Hepatic stellate cell (primary cell): Measurements from ENCODE around the gene RPS4Y2.

Experiments used
- DNase-seq: peaks from one replicate; pipeline ENCODE4 v3.0.0; 2011; ENCODE audit warnings: low spot score

The RPS4Y2 gene

GRCh38 chrY:20755808-20756207 lies at the start of gene RPS4Y2:
Gene RPS4Y2 (plus strand): TSS chrY:20756108. CDS start chrY:20756164, 56 bp downstream.
- DNase-seq: no peak

DNA sequence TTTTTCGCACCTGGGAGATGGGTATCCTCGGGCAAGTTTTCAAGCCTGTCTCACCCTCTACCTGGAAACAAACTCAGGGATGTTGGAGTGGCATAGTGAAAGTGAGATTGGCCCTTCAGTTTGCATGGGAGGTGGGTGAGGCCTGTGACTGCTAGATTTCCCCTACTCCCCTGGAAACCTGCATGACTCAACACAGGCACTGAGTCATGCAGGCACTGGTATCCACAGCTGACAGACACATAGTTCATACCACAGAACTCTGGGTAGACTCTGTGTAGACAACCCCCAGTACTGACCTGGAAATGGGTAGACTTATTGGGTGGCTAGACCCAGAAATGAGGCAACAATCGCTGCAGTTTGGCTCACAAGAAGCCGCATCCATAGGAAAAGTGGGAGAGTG lies 41.5 kb upstream of the RPS4Y2 start:
- DNase-seq: no peak

DNA sequence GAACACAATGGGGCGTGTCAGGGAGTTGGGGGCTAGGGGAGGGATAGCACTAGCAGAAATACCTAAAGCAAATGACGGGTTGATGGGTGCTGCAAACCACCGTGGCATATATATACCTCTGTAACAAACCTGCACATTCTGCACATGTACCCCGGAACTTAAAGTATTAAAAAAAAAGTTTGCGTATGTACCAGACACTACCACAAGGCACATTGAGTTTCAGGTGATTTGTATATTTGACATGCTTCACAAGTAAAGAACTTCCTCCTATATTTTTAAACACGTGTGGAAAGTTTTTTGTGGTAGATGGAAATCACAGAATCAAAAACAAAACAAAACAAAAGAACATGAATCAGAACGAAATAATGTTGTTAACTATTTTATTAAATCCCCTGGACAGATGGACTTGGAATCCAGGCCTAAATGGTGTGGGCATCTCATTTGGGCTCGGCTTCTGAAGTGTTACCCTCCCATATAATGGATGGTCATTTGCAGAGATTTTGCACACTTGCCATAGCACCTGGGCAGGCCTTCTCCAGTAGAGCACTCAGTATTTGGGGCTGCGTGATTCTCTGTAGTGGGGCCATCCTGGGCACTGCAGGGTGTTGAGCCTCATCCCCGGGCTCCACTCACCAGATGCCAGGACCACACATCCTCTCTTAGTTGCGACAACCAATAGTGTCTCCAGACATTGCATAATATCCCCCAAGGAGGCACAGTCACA lies 29.6 kb upstream of the RPS4Y2 start:
- DNase-seq: no peak

DNA sequence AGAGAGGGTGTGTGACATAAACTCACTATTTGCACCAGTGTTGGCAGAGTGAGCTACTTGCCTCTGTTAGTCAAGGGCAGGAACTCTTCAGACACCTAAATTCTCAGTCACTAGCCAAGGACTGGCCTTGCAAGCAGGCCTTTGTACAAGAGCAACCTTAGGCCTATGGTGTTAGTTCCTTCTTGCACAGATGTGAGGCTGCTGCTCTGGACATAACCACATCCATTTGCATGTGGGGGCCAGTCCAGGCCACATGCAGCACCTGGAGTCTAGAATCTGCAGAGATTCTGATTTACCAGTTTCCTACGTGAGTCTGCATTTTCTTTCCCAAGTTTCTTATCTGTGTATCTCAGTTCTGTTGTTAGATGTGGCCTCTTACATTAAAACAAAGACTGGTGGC lies 20.7 kb upstream of the RPS4Y2 start:
- DNase-seq: no peak

DNA sequence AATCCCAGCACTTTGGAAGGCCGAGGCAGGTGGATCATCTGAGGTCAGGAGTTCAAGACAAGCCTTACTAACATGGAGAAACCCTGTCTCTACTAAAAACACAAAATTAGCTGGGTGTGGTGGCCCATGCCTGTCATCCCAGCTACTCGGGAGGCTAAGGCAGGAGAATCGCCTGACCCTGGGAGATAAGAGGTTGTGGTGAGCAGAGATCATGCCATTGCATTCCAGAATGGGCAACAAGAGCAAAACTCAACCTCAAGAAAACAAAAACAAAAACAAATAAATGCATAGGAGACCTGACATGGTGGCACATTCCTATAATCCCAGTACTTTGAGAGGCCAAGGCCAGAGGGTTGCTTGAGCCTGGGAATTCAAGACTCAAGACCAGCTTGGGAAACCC lies 16.1 kb upstream of the RPS4Y2 start:
- DNase-seq: no peak

DNA sequence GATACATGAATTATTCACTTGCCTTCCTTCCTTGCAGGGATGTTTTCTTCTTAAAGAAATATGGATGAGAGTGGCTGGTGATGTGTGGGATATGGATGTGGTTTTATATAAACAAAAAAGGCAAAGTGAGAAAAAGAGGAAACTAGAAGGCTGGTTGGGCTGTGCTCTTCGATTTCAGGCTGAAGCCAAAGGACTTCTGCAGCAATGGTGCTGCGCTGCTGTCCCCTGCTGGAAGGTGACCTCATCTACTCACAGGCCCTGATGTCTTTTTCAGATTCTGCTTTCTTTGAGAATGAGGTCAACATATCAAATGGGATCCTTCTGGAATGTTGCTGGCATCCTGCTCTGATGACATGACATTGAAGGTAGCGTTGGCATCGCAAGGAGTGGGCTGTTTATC lies 15.3 kb upstream of the RPS4Y2 start:
- no peak for DNase-seq

GRCh38 chrY:20745060-20745459 lies 10.8 kb upstream of the RPS4Y2 start:
- DNase-seq: no peak

DNA sequence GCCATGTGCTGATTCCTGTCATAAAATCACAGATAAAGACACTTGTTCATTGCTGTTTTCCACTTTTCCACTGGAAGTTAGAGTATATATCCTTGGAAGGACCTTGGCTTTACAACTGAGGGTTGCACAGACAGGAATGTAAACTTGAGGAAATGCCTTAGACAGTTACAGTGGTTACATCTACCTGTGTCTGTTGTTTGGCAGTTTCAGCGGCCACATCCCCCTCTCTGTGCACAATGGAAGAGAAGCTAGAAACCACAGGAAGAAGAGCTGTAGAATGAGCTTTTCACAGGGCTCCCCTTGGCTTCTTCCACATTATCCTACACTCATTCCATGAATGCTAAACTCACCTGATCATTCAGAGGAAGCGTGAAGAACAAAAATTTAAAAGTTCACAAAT lies 9.0 kb upstream of the RPS4Y2 start:
- DNase-seq: no peak

- DNase-seq: no peak
Measured at GRCh38 chrY:20763869-20764268, 8.0 kb downstream of the RPS4Y2 start.

DNA sequence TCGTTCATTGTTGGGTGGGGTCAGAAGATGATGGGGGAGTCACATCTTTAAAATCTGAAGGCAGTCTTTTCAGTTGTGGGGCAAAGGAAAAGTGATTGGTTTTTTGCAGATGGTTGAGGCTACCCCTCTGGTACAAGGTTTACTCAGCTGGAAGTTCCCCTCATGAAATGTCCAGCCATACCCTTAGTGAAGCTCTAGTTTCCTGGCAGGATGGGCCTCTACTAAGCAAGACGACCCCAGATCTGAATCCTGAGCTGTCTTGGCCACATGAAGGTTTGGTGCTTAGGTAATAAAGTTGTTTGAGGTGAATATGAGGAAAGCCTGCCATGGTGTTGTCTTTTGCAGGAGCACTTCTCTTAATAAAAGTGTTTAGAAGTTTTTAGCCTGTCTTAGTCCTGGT lies 9.2 kb downstream of the RPS4Y2 start:
- DNase-seq: no peak

DNA sequence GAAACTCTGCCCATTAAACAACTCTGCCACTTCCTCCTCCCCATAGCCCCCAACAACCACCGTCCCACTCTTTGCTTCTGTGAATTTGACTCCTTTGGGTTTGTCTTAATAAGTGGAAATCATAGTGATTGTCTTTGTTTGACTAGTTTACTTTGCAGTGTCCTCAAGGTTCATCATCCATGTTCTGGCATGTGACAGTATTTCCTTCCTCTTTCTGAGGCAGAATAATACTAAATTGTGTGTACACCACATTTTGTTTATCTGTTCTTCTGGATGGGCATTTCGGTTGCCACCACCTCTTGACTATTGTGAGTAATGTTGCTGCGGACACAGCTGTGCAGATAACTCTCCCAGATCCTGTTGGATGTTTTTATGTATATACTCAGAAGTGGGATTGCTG lies 14.8 kb downstream of the RPS4Y2 start:
- no peak for DNase-seq

DNA sequence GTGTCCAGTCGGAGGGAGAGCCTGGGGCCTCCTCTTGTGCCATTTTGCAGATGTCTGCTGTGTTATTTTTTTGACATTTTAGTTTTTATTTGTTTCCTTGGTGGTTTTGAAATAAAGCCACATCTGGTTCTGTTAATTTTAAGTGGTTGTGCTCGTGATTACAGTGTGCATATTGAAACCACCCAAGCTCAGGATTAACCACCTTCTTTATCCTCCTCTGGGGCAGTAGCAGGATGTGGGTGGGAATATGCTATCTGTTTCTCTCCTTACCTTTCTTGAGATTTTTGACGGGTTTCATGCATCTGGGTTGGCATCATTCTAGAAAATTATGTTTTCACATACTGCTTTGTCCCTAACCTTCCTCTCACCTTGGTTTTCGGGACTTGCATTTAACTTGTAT lies 20.2 kb downstream of the RPS4Y2 start:
- no peak for DNase-seq

- no peak for DNase-seq
Measured at GRCh38 chrY:20780104-20780654, 24.3 kb downstream of the RPS4Y2 start.

DNA sequence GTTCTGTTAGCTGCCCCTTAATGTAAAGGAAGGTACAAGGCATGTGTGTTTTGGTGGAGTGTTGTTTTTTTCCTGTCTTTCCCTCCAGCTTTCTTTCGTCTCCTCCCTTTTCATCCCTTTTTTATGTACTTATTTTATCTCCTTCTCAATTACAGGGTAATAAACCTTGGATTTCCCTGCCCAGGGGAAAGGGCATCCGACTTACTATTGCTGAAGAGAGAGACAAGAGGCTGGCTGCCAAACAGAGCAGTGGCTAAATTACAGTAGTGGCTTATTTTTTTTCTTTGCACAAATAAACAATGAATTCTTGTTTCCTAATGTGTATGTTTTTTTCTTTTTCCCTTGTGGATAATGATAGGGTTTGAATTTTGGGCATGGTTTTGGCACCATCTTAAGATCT lies 24.9 kb downstream of the RPS4Y2 start:
- DNase-seq: no peak

DNA sequence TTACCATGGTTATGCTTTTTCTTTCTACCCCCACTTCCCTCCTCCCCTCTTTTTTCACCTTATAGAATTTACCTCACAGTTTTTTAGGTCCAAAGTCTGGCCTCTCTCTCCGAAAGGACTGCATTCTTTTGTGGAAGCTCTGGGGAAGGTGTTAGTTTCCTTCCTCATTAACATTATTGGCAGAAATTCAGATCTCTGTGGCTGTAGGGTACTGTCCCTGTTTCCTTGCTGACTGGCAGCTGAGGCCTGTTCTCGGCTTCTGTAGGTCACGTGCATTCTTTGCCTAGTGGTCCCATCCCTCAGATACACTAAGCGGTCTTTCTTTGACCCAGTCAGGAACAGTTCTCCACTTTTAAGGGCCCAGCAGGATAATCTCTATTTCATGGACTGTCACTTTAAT lies 25.5 kb downstream of the RPS4Y2 start:
- DNase-seq: no peak

- no peak for DNase-seq
Measured at GRCh38 chrY:20784965-20785364, 29.1 kb downstream of the RPS4Y2 start.

- DNase-seq: no peak
Measured at GRCh38 chrY:20787076-20787475, 31.2 kb downstream of the RPS4Y2 start.

DNA sequence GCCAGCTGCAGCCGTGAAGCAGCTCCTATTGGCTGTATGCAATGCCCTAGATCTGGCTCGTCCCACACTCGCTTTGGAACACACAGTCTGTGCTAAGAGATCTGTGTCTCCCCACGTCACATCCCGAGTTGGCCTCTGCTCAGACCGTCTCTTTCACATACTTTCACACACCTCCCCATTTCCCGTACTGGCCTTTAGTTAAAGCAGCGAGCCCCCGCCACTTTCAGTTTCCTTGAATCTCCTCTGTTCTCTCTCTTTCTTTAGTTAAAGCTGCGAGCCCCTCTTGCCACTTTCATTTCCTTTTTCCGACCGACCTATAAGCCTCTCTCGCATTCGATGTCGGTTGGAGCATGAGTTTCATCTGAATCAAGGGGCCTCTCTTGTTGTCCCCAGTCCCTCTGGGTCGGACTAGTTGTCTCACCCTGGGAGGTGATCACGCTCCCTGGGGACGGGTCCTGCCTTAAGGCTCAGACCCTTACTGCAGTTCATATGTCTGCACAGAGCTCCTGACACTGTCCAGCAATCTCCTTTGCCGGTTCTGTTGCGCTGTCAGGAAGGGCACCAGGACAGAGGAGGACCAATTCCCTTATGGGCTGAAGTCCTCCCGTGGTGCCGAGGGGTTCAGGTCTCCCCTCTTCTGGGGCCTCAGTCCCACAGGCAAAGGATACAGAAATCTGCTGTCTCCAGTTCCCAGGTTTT lies 42.6 kb downstream of the RPS4Y2 start:
- DNase-seq: no peak

DNA sequence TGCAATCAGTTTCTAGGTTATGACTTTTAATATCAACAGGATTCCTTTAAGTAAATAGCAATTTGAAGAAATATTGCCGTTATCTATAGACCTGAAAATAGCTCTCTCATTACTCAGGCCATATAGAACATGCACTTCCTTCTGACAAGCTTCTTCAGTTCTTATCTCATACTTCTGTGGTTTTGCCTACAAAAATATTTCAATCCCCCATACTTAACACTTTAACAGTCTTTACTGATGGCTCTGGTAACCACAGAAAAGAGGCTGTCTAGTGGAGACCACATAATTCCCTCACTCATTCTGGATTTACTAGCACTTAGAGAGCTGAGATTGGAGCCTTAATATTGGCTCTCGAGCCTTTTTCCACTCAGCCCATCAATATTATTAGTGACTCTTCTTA lies 46.8 kb downstream of the RPS4Y2 start:
- DNase-seq: no peak

DNA sequence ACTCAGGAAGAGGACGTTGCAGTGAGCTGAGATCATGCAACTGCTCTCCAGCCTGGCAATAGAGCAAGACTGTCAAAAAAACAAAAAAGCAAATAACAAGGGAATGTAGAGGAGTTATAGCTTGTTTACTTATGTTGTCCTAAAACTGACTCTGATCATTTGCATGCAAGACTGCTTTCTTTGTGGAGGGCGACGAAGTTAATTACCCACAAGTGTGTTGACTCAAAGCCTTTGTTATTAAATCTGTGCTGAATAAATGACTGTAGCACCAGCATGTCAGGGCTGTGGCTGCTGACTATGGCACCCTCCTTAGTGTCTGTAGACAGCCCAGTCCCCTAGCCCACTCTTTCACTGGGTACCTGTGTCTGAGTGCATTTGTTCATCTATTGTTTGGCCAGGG lies 50.3 kb downstream of the RPS4Y2 start:
- no peak for DNase-seq

DNA sequence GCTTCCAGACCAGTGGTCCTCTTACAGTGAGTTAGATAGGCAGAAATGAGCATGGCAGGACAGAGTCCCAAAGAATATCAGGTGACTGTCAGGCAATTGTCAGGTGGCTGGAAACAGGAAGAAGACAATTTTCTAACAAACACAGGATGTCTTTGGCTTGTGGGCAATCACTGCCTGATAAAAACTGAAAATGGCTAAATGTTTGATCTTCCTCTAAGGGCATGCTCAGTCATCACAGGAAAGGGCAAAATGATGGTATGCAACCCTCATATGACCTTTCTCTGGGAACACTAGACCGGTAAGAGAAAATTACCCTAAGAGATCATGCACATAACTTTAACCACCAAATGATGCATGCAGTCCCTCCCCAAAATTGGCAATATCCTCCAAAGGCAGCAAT lies 57.6 kb downstream of the RPS4Y2 start:
- DNase-seq: no peak

GRCh38 chrY:20814794-20815193 lies 58.9 kb downstream of the RPS4Y2 start:
- DNase-seq: no peak

DNA sequence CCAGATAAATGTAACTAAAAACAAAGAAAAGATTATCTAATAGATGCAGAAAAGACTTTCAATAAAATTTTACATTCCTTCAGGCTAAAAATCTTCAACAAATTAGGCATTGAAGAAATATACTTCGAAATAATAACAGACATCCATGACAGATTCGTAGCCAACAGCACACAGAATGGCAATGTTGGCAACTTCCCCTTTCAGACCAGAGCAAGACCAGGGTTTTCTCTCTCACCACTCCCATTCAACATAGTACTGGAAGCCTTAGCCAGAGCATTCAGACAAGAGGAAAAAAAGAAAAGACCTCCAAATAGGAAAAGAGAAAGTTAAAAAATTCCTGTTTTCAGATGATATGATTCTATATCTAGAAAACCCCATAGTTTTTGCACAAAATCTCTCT lies 61.2 kb downstream of the RPS4Y2 start:
- DNase-seq: no peak
